Measurements from ENCODE around the gene CGB8.
"Not testable (repeated sequence)": the region's sequence is repeated elsewhere in the genome, so short reads cannot be mapped to it uniquely, and the experiment has no call there.

CGB8 gene

DNA sequence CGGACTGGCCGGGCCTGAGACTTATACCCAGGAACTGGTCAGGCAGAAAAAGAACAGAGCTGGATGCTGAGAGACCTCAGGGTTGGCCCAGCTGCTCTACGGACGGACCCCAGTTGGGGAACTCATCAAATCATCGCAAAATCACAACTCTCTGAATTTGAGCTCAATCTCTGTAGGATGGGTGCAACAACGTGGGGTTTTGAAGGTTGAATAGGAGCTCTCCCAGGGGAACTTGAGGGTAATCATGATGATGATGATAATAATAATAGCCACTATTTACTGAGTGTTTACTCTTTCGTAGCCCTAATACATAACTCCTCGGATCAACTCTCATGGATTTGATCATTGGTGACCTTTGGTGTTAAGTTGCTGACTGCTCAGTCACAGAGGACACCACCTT lies 18.6 kb downstream of the CGB8 start:
- DNase-seq (ENCODE audit: low read depth in 2 of 2), result not testable (repeated sequence)

GRCh38 chr19:49029749-49030148 lies 19.2 kb downstream of the CGB8 start:
- DNase-seq (ENCODE audit: low read depth in 2 of 2), result not testable (repeated sequence)

DNA sequence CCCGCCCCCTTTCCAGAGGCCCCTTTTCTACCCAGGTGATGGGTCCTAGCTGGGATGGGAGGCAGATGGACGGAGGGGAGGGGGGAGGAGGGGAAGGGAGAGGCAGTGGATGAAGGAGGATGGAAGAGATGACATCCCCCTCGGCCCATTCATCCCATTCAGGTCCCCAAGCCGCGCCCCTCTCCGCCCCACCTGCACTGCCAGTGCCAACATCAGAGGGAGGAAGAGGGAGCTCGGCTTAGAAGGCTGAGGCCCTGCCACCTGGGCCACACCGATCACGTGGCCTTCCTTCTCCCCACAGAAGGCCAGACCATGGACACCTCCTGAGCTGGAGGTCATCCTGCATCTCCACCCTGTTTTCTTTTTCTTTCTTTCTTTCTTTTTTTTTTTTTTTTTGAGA lies 20.2 kb downstream of the CGB8 start:
- DNase-seq (ENCODE audit: low read depth in 2 of 2), result not testable (repeated sequence)

DNA sequence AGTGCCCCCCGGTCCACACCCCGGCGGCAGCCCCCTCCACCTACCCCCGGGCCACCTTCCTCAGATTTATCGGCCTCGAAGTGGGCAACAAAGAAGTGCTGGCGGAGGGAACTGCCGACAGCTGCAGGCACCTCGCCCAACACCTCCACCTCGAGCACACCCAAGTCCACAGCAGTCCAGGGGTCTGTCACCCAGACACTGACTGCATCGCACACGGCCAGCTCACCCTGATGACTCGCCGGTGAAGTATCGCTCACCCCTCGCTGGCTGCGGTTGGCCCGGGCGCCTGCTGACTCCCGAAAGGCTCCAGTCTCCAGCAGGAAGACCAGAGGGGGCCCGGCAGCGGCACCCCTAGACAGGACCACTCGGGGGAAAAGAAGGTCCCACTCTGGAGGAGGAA lies 23.3 kb downstream of the CGB8 start:
- DNase-seq (ENCODE audit: low read depth in 2 of 2), result not testable (repeated sequence)

DNA sequence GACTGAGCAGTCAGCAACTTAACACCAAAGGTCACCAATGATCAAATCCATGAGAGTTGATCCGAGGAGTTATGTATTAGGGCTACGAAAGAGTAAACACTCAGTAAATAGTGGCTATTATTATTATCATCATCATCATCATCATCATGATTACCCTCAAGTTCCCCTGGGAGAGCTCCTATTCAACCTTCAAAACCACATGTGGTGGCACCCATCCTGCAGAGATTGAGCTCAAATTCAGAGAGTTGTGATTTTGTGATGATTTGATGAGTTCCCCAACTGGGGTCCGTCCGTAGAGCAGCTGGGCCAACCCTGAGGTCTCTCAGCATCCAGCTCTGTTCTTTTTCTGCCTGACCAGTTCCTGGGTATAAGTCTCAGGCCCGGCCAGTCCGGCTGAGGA lies 23.8 kb downstream of the CGB8 start:
- DNase-seq (ENCODE audit: low read depth in 2 of 2), result not testable (repeated sequence)

DNA sequence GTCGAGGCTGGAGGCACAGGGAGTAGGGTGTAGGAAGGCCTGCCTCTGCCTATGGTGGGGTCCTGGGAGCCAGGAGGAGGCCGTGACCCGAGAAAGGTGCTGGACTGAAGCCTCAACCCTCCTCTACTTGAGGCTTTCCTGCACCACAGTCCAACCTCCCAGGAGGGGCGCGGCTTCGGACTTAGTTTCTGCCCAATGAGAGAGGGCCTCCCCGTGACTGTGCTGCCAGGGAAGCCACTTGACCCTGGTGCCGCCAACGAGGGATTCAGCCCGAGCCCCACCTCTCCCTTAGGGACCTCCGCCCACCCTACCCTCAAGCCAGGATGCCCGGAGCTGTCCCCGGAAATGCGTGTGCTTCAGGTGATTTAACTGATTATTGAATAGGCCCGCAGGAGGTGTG lies 24.7 kb downstream of the CGB8 start, which contains the start of gene CGB3:
Gene CGB3, minus strand, starts transcription at position 101 of the 400 bp plus-strand sequence. CDS start 362 bp downstream, outside the sequence.
- not testable (repeated sequence) for DNase-seq (ENCODE audit: low read depth in 2 of 2)

DNA sequence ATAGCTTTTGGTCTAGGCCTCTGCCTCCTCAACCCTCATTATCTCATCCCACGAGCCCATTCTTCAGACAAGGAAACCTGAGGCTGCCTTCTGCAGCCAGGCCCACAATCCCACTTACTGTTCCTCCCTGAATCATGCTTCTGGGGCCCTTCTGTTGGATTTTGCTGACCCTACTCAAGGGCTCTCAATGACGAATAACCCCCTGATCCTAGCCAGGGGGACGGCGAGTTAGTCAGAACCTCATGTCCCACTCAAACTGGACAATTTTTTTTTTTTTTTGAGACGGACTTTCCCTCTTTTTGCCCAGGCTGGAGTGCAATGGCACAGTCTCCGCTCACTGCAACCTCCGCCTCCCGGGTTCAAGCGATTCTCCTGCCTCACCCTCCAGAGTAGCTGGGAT lies 26.8 kb downstream of the CGB8 start:
- no peak for DNase-seq (ENCODE audit: low read depth in 2 of 2)

GRCh38 chr19:49020931-49021895 lies 27.7 kb downstream of the CGB8 start:
- DNase-seq (ENCODE audit: low read depth in 2 of 2), result no peak

- DNase-seq (ENCODE audit: low read depth in 2 of 2), result no peak
Measured at GRCh38 chr19:49020342-49020741, 28.6 kb downstream of the CGB8 start.

DNA sequence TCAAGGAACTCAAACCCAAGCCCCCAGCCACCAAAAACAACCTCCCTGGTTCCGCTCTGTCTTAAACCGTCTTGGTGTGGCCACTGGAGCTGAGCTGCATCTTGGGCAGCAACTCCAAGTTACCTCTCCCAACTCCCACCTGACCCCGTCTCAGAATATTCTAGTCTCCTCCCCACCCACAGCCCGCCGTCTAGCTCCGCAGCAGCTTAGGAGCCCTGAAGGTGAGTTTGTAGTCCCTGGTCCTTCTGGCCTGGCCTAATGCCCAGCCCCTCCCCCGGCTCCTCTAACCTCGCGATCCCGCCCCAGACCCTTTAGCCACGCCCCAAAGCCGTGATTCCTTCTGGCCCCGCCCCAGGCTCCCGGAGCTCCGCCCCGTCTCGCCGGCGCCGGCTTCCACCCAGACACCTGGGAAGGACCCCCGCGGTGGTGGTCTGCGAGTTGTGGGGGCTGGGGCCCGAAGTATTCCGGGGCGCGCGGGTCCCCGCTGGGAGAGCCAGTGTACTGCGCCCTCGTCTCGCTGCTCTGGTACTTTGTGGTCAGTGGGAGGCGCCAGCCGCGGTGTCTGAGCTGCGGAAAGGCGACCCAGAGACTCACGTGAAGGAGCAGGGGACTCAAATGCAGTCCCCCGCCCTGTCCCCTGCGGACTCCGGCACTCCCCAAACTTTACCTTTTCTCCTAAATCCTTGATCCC lies 29.5 kb downstream of the CGB8 start:
- DNase-seq (ENCODE audit: low read depth in 2 of 2), result peak; percentile 27 to 50

GRCh38 chr19:49018388-49019241 lies 30.3 kb downstream of the CGB8 start:
- not testable (repeated sequence) for DNase-seq (ENCODE audit: low read depth in 2 of 2)

DNA sequence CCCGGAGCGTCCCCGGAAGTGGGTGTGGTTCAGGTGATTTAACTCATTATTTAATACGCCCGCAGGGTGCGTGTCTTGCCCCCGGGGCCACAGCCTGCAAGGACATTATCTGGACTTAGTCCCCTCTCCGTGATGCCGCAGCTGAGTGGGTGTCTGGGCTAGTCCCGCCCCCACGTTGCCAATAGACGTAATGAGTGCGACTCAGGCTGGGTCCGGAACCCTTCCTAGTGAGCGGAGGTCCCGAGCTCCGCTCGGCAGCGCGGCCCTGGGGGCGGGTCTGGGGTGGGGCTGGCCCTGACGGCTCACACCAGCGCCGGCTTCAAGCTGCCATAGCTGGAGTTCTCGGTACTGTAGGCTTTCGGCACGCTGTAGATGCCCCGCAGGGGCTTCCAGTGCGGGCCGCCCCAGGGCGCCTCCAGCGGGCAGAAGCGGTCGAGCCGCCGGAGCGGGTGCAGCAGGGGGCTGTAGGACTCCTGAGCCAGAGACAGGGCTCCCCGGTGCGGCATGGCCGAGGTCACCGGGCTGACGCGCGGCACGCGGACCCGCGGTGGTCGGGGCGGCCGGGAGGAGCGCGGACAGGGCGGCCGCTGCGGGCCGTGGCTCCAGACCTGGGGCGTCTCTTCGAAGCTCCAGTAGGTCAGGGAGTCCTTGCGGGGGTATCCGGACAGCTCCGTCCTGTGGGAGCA lies 31.1 kb downstream of the CGB8 start:
- DNase-seq (ENCODE audit: low read depth in 2 of 2), result peak; percentile 42 to 43

DNA sequence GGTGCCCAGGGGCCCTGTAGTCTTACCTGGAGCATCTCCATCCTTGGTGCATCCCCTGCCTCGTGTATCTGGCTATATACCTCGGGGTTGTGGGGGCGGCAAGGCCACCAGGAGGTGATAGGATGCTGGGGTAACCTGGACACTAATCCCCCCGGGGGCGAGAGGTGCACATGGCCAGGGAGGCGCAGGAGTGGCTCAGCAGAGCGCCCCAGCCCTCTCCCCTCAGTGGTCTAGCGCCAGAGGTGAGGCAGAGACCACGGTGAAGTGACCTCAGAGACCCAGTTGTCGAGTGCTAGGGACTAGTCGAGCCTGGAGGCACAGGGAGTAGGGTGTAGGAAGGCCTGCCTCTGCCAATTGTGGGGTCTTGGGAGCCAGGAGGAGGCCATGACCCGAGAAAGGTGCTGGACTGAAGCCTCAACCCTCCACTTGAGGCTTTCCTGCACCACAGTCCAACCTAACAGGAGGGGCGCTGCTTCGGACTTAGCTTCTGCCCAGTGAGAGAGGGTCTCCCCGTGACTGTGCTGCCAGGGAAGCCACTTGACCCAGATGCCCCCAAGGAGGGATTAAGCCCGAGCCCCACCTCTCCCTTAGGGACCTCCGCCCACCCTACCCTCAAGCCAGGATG lies 31.8 kb downstream of the CGB8 start, which contains the start of gene LHB:
Gene LHB, minus strand, starts transcription at position 51 of the 625 bp plus-strand sequence. Its CDS starts 10 bp downstream, at position 41.
- no peak for DNase-seq (ENCODE audit: low read depth in 2 of 2)

DNA sequence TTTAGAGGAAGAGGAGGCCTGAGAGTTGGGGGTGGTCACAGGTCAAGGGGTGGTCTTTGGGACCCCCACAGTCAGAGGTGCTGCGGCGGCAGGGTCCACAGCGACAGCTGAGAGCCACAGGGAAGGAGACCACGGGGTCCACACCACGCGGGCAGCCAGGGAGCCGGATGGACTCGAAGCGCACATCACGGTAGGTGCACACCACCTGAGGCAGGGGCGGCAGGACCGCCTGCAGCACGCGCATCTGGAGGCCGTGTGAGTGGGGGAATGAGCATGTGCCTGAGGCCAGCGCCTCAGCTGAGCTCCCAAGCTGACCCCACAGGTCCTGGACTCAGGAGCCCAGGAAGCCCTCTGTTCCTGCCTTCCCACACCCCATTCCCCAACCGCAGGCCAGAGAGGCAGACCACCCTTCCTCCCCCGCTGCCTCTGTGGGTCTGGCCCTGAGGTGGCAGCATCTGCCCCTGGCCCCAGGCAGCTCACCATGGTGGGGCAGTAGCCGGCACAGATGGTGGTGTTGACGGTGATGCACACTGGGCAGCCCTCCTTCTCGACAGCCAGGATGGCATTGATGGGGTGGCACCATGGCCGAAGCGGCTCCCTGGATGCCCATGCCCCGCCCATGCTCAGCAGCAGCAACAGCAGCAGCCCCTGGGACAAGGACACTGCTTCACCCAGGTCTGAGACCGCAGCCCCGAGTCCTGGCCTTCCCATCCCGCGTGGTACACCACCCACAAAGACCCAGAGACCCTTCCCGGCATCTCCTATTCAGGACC lies 32.7 kb downstream of the CGB8 start:
- no peak for DNase-seq (ENCODE audit: low read depth in 2 of 2)

- DNase-seq (ENCODE audit: low read depth in 2 of 2), result no peak
Measured at GRCh38 chr19:49014870-49015255, 34.0 kb downstream of the CGB8 start.

- no peak for DNase-seq (ENCODE audit: low read depth in 2 of 2)
Measured at GRCh38 chr19:49014123-49014869, 34.6 kb downstream of the CGB8 start.

DNA sequence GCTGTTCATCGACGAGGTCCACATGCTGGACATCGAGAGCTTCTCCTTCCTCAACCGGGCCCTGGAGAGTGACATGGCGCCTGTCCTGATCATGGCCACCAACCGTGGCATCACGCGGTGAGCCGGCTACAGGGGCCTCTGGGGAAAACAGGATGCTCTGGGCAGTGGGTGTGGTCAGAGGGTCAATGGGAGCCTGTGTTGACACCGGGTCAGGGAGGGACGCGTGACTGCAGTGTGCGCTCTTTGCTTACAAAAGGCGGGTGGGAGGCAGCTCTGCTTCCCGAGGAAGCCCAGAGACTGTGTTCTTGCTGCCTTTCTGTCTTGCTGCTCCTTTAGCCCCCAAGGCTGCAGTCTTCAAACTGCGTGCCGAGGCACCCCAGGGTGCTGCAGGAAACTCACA lies 37.7 kb downstream of the CGB8 start:
- DNase-seq (ENCODE audit: low read depth in 2 of 2), result no peak

DNA sequence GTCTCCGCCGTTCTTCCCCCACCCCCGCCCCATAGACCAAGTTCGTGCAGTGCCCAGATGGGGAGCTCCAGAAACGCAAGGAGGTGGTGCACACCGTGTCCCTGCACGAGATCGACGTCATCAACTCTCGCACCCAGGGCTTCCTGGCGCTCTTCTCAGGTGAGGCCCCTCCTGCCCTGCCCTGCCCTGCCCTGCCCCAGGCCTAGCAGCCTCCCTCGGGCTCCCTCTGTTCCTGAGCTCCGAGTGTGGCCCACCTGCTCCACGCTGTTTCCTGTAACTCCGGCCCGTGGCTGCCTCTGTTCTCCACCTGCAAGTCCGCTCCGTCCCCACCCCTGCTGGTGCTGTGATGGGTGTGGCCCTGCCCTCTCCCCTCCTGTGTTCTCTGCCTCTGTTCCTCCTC lies 38.5 kb downstream of the CGB8 start:
- no peak for DNase-seq (ENCODE audit: low read depth in 2 of 2)

DNA sequence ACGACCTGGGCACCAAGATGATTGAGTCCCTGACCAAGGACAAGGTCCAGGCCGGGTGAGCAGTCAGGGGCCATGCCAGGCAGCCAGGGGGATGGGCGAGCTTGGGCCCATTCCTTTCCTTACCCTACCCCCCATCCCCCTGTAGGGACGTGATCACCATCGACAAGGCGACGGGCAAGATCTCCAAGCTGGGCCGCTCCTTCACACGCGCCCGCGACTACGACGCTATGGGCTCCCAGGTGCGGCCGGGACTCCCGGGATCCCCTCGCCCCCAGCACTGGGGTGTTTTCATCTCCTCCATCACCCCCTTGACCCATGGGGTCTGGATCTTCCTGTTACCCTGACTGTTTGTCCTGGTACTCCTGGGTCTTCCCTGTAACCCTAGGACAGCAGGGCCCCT lies 39.1 kb downstream of the CGB8 start:
- DNase-seq (ENCODE audit: low read depth in 2 of 2), result no peak

Data from stimulated activated CD8-positive, alpha-beta memory T cell treated with anti-CD3 and anti-CD28 coated beads, Interleukin-7, amount 100 ng/mL, for 1 hour (primary cell).